DOHH2 (cell line): ENCODE results near the gene DDIT4L.

Experiments used
- CTCF ChIP-seq: fragments of 200-600 bp; sonication (generic); IDR thresholded peaks from one replicate; pipeline ENCODE4 v1.5.1; 2014; ENCODE audit warnings: antibody characterized with exemption, mild to moderate bottlenecking, low read depth, low read length; ENCODE audit not compliant: poor library complexity, severe bottlenecking
- EZH2phosphoT487 ChIP-seq: fragments of 200-600 bp; sonication (generic); IDR thresholded peaks from 2 replicates; pipeline ENCODE4 v1.6.1; 2017; ENCODE audit warnings: borderline replicate concordance, mild to moderate bottlenecking, antibody characterized with exemption, low read length, moderate library complexity, mixed read lengths

- no peak for TF ChIP-seq EZH2phosphoT487
- no peak for TF ChIP-seq CTCF
Observed at GRCh38 chr4:100208459-100208858, 18.2 kb upstream of the DDIT4L start.
